Stimulated activated CD8-positive, alpha-beta memory T cell treated with anti-CD3 and anti-CD28 coated beads, Interleukin-7, amount 100 ng/mL, for 48 hours (primary cell): ENCODE results near the gene EI24.

Experiments used
- DNase-seq, 2 donors: peaks; one replicate each; pipeline ENCODE4 v3.0.0-alpha.2; 2020; ENCODE audit warnings: low read depth in 1 of 2; ENCODE audit errors: extremely low read depth in 1 of 2

EI24 gene

GRCh38 chr11:125578783-125579182 lies 9.5 kb downstream of the EI24 start:
- DNase-seq, result no peak

GRCh38 chr11:125579811-125580210 lies 10.5 kb downstream of the EI24 start:
- no peak for DNase-seq

GRCh38 chr11:125583496-125583895 lies 14.2 kb downstream of the EI24 start:
- no peak for DNase-seq

- DNase-seq, result no peak
Measured at GRCh38 chr11:125585487-125585886, 16.2 kb downstream of the EI24 start.

GRCh38 chr11:125586623-125587022 lies 17.3 kb downstream of the EI24 start:
- DNase-seq, result no peak

- DNase-seq, result no peak
Measured at GRCh38 chr11:125587480-125587879, 18.2 kb downstream of the EI24 start.

GRCh38 chr11:125588505-125588904 lies 19.2 kb downstream of the EI24 start:
- no peak for DNase-seq

GRCh38 chr11:125591649-125592304 lies 22.5 kb downstream of the EI24 start:
- peak; percentile 3 to 5 for DNase-seq

GRCh38 chr11:125592305-125593113 lies 23.2 kb downstream of the EI24 start, which contains the start of gene STT3A:
Gene STT3A, plus strand, starts transcription at chr11:125592852. Its CDS starts 3,064 bp downstream, at chr11:125595916.
- DNase-seq, result peak; percentile 93 to 97

- DNase-seq, result peak in 1 of 2 donors; percentile 7
Measured at GRCh38 chr11:125593114-125593820, 24.0 kb downstream of the EI24 start.

GRCh38 chr11:125594958-125595357 lies 25.7 kb downstream of the EI24 start:
- no peak for DNase-seq

- no peak for DNase-seq
Measured at GRCh38 chr11:125600663-125601062, 31.4 kb downstream of the EI24 start.

GRCh38 chr11:125603207-125603606 lies 33.9 kb downstream of the EI24 start:
- no peak for DNase-seq

- no peak for DNase-seq
Measured at GRCh38 chr11:125605417-125605816, 36.1 kb downstream of the EI24 start.

- DNase-seq, result no peak
Measured at GRCh38 chr11:125609545-125609944, 40.3 kb downstream of the EI24 start.

- no peak for DNase-seq
Measured at GRCh38 chr11:125618383-125618782, 49.1 kb downstream of the EI24 start.

GRCh38 chr11:125621995-125622394 lies 52.7 kb downstream of the EI24 start:
- no peak for DNase-seq

GRCh38 chr11:125623064-125623463 lies 53.8 kb downstream of the EI24 start:
- no peak for DNase-seq

GRCh38 chr11:125624756-125625213 lies 55.5 kb downstream of the EI24 start, which contains the start of gene CHEK1:
Gene CHEK1, plus strand, starts transcription at chr11:125625163. Its CDS starts 1,606 bp downstream, at chr11:125626769.
- no peak for DNase-seq

- DNase-seq, result no peak
Measured at GRCh38 chr11:125625225-125625629, 56.0 kb downstream of the EI24 start.

GRCh38 chr11:125625630-125626287 lies 56.5 kb downstream of the EI24 start:
- peak; percentile 76 to 79 for DNase-seq
